HepG2 (cell line): ENCODE results near the gene PLP1. TPM values are rescaled to one million over a fixed set of nuclear protein-coding genes. Genes with fewer than 3 reads are reported as not detected.

Source experiments
- ATAC-seq: fragments of 200-7000 bp; cut with Tn5 transposase; 3 replicates; pipeline ENCODE4 v1.9.1; 2020; ENCODE audit warnings: mild to moderate bottlenecking, moderate library complexity
- BruUV-seq: library from RNA; stranded (reverse); fragments of 400-500 nt; replicated peaks from 2 replicates; lab custom pipeline; 2021; lab: Mats Ljungman, UMichigan
- CTCF ChIA-PET: fragments of 300-600 bp; formaldehyde crosslinking; extraction: SDS; loops from one replicate; lab custom pipeline; 2021; ENCODE audit warnings: low total read pairs, inconsistent platforms, low intra/inter-chr PET ratio; lab: Yijun Ruan, JAX
- POLR2A ChIA-PET: fragments of 350-600 bp; sonication (Branson Sonifier 250); formaldehyde crosslinking; loops from one replicate; lab custom pipeline; 2020; ENCODE audit warnings: antibody characterized with exemption, inconsistent platforms; lab: Yijun Ruan, JAX
- DNase-seq: peaks from one replicate; pipeline ENCODE4 v3.0.0-alpha.2; 2015; ENCODE audit warnings: low spot score
- FAIRE-seq: peaks from 3 replicates; lab custom pipeline; 2011; peaks lifted over from hg19 to GRCh38; lab: Jason Lieb, UNC
- H2AFZ ChIP-seq: one replicate; pipeline ENCODE4 v1.6.1; 2011; ENCODE audit warnings: low read length, inconsistent platforms
- H3K27ac ChIP-seq: fragments of 300-600 bp; 3 replicates; pipeline ENCODE4 v1.8.0; 2011; ENCODE audit warnings: mixed run types, mild to moderate bottlenecking, mixed read lengths, low read length, inconsistent platforms; ENCODE audit not compliant: insufficient read depth; ENCODE audit errors: extremely low read length
- H3K27me3 ChIP-seq, 2 experiments: fragments of 200-600 bp in 1 of 2; 2 replicates in 1 of 2; 3 replicates in 1 of 2; pipeline versions ENCODE4 v1.6.0 to v1.8.0; 2011; ENCODE audit warnings: low read length in 2 of 2, mild to moderate bottlenecking in 2 of 2, moderate library complexity in 2 of 2, inconsistent platforms in 1 of 2; ENCODE audit not compliant: insufficient read depth in 2 of 2, control insufficient read depth in 1 of 2
- H3K36me3 ChIP-seq, 2 experiments: fragments of 200-600 bp in 1 of 2; replicated peaks in 1 of 2; 2 replicates in 1 of 2; 3 replicates in 1 of 2; pipeline versions ENCODE4 v1.5.1 to v1.8.0; 2011; ENCODE audit warnings: low read length in 2 of 2, inconsistent platforms in 1 of 2; ENCODE audit not compliant: insufficient read depth in 2 of 2, control insufficient read depth in 1 of 2
- H3K4me1 ChIP-seq: 2 replicates; pipeline ENCODE4 v1.5.1; 2012; ENCODE audit warnings: low read length, inconsistent platforms; ENCODE audit not compliant: insufficient read depth
- H3K4me2 ChIP-seq: 2 replicates; pipeline ENCODE4 v1.6.0; 2011; ENCODE audit warnings: low read depth, low read length, inconsistent platforms
- H3K4me3 ChIP-seq, 3 experiments: fragments of 200-600 bp in 1 of 3; sonication (generic), shearing (Covaris generic) in 1 of 3; replicated peaks in 1 of 3; 2 replicates each; pipeline ENCODE4 v1.5.1; 2011 to 2016; ENCODE audit warnings: low read length in 3 of 3, inconsistent platforms in 2 of 3, low read depth in 2 of 3, mild to moderate bottlenecking in 2 of 3, control low read depth in 1 of 3, mixed read lengths in 1 of 3; ENCODE audit not compliant: insufficient read depth in 1 of 3
- H3K79me2 ChIP-seq: one replicate; pipeline ENCODE4 v1.6.1; 2011; ENCODE audit warnings: low read length, inconsistent platforms; ENCODE audit not compliant: insufficient read depth
- H3K9ac ChIP-seq: 2 replicates; pipeline ENCODE4 v1.6.0; 2011; ENCODE audit warnings: mild to moderate bottlenecking, low read depth, low read length, inconsistent platforms; ENCODE audit not compliant: insufficient read depth
- H3K9me3 ChIP-seq: 2 replicates; pipeline ENCODE4 v1.5.1; 2012; ENCODE audit warnings: mild to moderate bottlenecking, low read length
- H4K20me1 ChIP-seq: 2 replicates; pipeline ENCODE4 v1.6.0; 2011; ENCODE audit warnings: inconsistent platforms, mild to moderate bottlenecking, low read length, moderate library complexity; ENCODE audit not compliant: insufficient read depth
- ATF3 ChIP-seq: sonication (generic); formaldehyde crosslinking; IDR thresholded peaks from 2 replicates; pipeline ENCODE4 v1.4.0; 2020; ENCODE audit warnings: missing genetic modification reagents
- DMAP1 ChIP-seq: IDR thresholded peaks from 2 replicates; pipeline ENCODE4 v1.6.1; 2016
- FIP1L1 ChIP-seq: fragments of 200-400 bp; formaldehyde crosslinking; IDR thresholded peaks from 2 replicates; pipeline ENCODE4 v1.6.1; 2018; ENCODE audit warnings: low read depth, mild to moderate bottlenecking, low read length, moderate library complexity, borderline replicate concordance; ENCODE audit not compliant: insufficient read depth
- FOXK1 ChIP-seq: sonication (generic); formaldehyde crosslinking; IDR thresholded peaks from 2 replicates; pipeline ENCODE4 v1.4.0; 2020; ENCODE audit warnings: low read depth, missing genetic modification reagents, borderline replicate concordance
- HNRNPH1 ChIP-seq: fragments of 200-400 bp; formaldehyde crosslinking; optimal IDR thresholded peaks from 2 replicates; pipeline ENCODE3; 2017; ENCODE audit warnings: mild to moderate bottlenecking, low read depth, low read length
- MXI1 ChIP-seq: IDR thresholded peaks from 3 replicates; pipeline ENCODE4 v1.6.1; 2012; ENCODE audit warnings: low read depth, low read length, inconsistent platforms, borderline replicate concordance
- NFAT5 ChIP-seq: sonication (generic); formaldehyde crosslinking; IDR thresholded peaks from 2 replicates; pipeline ENCODE4 v1.4.0; 2020; ENCODE audit warnings: missing genetic modification reagents
- ZHX1 ChIP-seq: sonication (generic); formaldehyde crosslinking; IDR thresholded peaks from 2 replicates; pipeline ENCODE4 v1.8.1; 2022; ENCODE audit warnings: low read depth, mild to moderate bottlenecking, missing genetic modification reagents
- ZNF441 ChIP-seq: sonication (generic); formaldehyde crosslinking; IDR thresholded peaks from 2 replicates; pipeline ENCODE4 v1.7.0; 2021; ENCODE audit warnings: missing genetic modification reagents, borderline replicate concordance
- ZNF484 ChIP-seq: sonication (generic); formaldehyde crosslinking; IDR thresholded peaks from 2 replicates; pipeline ENCODE4 v1.5.1; 2020; ENCODE audit warnings: mild to moderate bottlenecking, low read depth, missing genetic modification reagents, borderline replicate concordance
- ZNF615 ChIP-seq: sonication (generic); formaldehyde crosslinking; IDR thresholded peaks from 2 replicates; pipeline ENCODE4 v1.5.0; 2020; ENCODE audit warnings: mild to moderate bottlenecking, missing genetic modification reagents, borderline replicate concordance
- ZNF773 ChIP-seq: sonication (generic); formaldehyde crosslinking; IDR thresholded peaks from 2 replicates; pipeline ENCODE4 v1.4.0; 2020; ENCODE audit warnings: missing genetic modification reagents, borderline replicate concordance
- ZSCAN22 ChIP-seq: sonication (generic); formaldehyde crosslinking; IDR thresholded peaks from 2 replicates; pipeline ENCODE4 v1.4.0; 2020; ENCODE audit warnings: mild to moderate bottlenecking, missing genetic modification reagents
- WGBS: methylation state at CpG from one replicate; pipeline ENCODE4 v1.1.6; 2017; ENCODE audit warnings: low lambda C conversion rate; 5-methylcytosine and 5-hydroxymethylcytosine counted together
- in situ Hi-C: cut with HindIII; loops from 2 replicates; pipeline ENCODE4 v1.10.0; 2017; ENCODE audit warnings: low pct_unique_long_range_greater_than_20kb; ENCODE audit not compliant: extremely low pct_ligation_motif_present
- intact Hi-C: fragments of 100-400 bp; cut with micrococcal nuclease; formaldehyde crosslinking; loops from one replicate; pipeline ENCODE4 v1.10.0; 2022; ENCODE audit not compliant: unreplicated experiment
- polyA plus RNA-seq, 8 experiments: library from polyadenylated mRNA; depleted of rRNA in 3 of 8; stranded (reverse) in 7 of 8; unstranded in 1 of 8; fragments of >200 nt; fragmentation: Illumina TruSeq in 4 of 8; extraction: Trizol in 4 of 8; gene quantifications; 2 replicates each; pipeline versions ENCODE4 v1.2.1 to v1.2.3, GENCODE V29; 2011 to 2016; ENCODE audit warnings: low read depth in 4 of 8, missing spikeins in 1 of 8, mixed read lengths in 1 of 8; ENCODE audit not compliant: insufficient read depth in 1 of 8
- total RNA-seq, 5 experiments: library from RNA; depleted of rRNA; stranded (reverse); fragments of >200 nt; fragmentation: Illumina TruSeq; extraction: Trizol; gene quantifications; 2 replicates each; pipeline ENCODE4 v1.2.3, GENCODE V29; 2016; ENCODE audit warnings: low read depth in 1 of 5

The PLP1 gene
- total and polyA plus RNA-seq, 2 of the 13 experiments (the other 11 are each of a cell fraction or from before 2014, with no cell fraction given): 0.15 to 0.27 TPM

GRCh38 chrX:103830848-103831247 lies 54.2 kb downstream of the PLP1 start:
- Histone ChIP-seq H3K9ac (no peak overlapping the region), H3K4me2 (no peak overlapping the region), H3K9me3 (no peaks in the 10 kb centered on the region), H3K27me3 (peaks cover 0 to 11% of the 10 kb centered on the region in 2 experiments; a peak in 3 of 5 replicates), H3K79me2 (no peaks in the 10 kb centered on the region), H3K4me3 (no peak overlapping the region), H3K27ac (no peak overlapping the region), H2AFZ (no peak overlapping the region), H3K4me1 (no peaks in the 10 kb centered on the region), H4K20me1 (no peaks in the 10 kb centered on the region), H3K36me3 (no peaks in the 10 kb centered on the region)
- CTCF ChIA-PET: no interaction called here
- intact Hi-C loops (no loop called here), in situ Hi-C loops (loop anchor here (25.0 kb wide), 2 partner anchors 106 to 281 kb away; partner anchors contain the start of gene ZCCHC18)
- ATAC-seq (no peak), DNase-seq (no peak), FAIRE-seq (no peak)
- BruUV-seq: no TSS peak
- WGBS: 0% methylated on average over 7 of the region's 7 CpGs
- POLR2A ChIA-PET: no interaction called here
- TF ChIP-seq ZNF615 (no peak), ATF3 (no peak), ZHX1 (CRISPR knock-in tag) (no peak), DMAP1 (CRISPR knock-in tag) (no peak), FOXK1 (no peak), ZNF773 (no peak), ZSCAN22 (CRISPR knock-in tag) (no peak), HNRNPH1 (no peak), NFAT5 (CRISPR knock-in tag) (no peak), ZNF484 (CRISPR knock-in tag) (no peak), MXI1 (no peak), ZNF441 (CRISPR knock-in tag) (no peak), FIP1L1 (no peak)
